Effector CD4-positive, alpha-beta T cell (primary cell): Measurements from ENCODE around the gene OR51E1.

Experiments
- DNase-seq: peaks from one replicate; pipeline ENCODE4 v3.0.0-alpha.2; 2020

Gene OR51E1

GRCh38 chr11:4654635-4655369 is 11.0 kb downstream of the OR51E1 start:
- no peak for DNase-seq

- DNase-seq, result no peak
Measured at GRCh38 chr11:4658629-4659445, 15.1 kb downstream of the OR51E1 start.

- DNase-seq, result no peak
Measured at GRCh38 chr11:4662876-4663275, 19.1 kb downstream of the OR51E1 start.

- no peak for DNase-seq
Measured at GRCh38 chr11:4664183-4664582, 20.4 kb downstream of the OR51E1 start.

GRCh38 chr11:4664786-4665185 is 21.0 kb downstream of the OR51E1 start:
- DNase-seq, result no peak

GRCh38 chr11:4665424-4665823 is 21.6 kb downstream of the OR51E1 start:
- DNase-seq, result no peak

- DNase-seq, result no peak
Measured at GRCh38 chr11:4671741-4672140, 28.0 kb downstream of the OR51E1 start.

GRCh38 chr11:4672470-4672869 is 28.7 kb downstream of the OR51E1 start:
- DNase-seq, result no peak

GRCh38 chr11:4673781-4674180 is 30.0 kb downstream of the OR51E1 start:
- no peak for DNase-seq

- no peak for DNase-seq
Measured at GRCh38 chr11:4677948-4678347, 34.2 kb downstream of the OR51E1 start.

- no peak for DNase-seq
Measured at GRCh38 chr11:4680341-4680740, 36.6 kb downstream of the OR51E1 start.

GRCh38 chr11:4682623-4683419 is 39.0 kb downstream of the OR51E1 start:
- DNase-seq, result no peak

GRCh38 chr11:4684631-4685285 is 41.0 kb downstream of the OR51E1 start:
- no peak for DNase-seq

- no peak for DNase-seq
Measured at GRCh38 chr11:4695442-4695841, 51.7 kb downstream of the OR51E1 start.

GRCh38 chr11:4697585-4697984 is 53.8 kb downstream of the OR51E1 start, which contains the start of gene OR51E2:
Gene OR51E2, minus strand, starts transcription at chr11:4697853. Its CDS starts 15,142 bp downstream, at chr11:4682711.
- DNase-seq, result no peak

- DNase-seq, result no peak
Measured at GRCh38 chr11:4699697-4700435, 56.1 kb downstream of the OR51E1 start.

GRCh38 chr11:4700436-4700820 is 56.6 kb downstream of the OR51E1 start:
- no peak for DNase-seq

- no peak for DNase-seq
Measured at GRCh38 chr11:4704054-4704789, 60.4 kb downstream of the OR51E1 start, which contains the start of gene MMP26. Gene MMP26, plus strand, starts transcription at chr11:4704784.

GRCh38 chr11:4704790-4705334 is 61.1 kb downstream of the OR51E1 start:
- DNase-seq, result no peak
